Gastrocnemius medialis (tissue), 4 donors: ENCODE data around the gene OTUB1. TPM values are rescaled to one million over a fixed set of nuclear protein-coding genes. Genes with fewer than 3 reads are reported as not detected.

Experiments
- ATAC-seq, 2 donors: fragments of 150-250 bp; one replicate each; pipeline ENCODE4 v1.9.1; 2016
- DNase-seq, 2 donors: peaks; one replicate each; pipeline ENCODE4 v3.0.0-alpha.2; 2019
- H3K27ac ChIP-seq, 4 donors: fragments of 200-600 bp; sonication (generic); 1 replicate in 1 of 4; 2 replicates in 3 of 4; pipeline ENCODE4 v1.5.1; 2016 to 2018; ENCODE audit warnings: mild to moderate bottlenecking in 2 of 4, moderate library complexity in 1 of 4
- H3K27me3 ChIP-seq, 3 donors: fragments of 200-600 bp; sonication (generic) in 2 of 3; 1 replicate in 1 of 3; 2 replicates in 2 of 3; pipeline versions ENCODE4 v1.5.1 to v1.6.0; 2016 to 2019; ENCODE audit warnings: mild to moderate bottlenecking in 1 of 3, moderate library complexity in 1 of 3
- H3K36me3 ChIP-seq, 2 donors: fragments of 200-600 bp; sonication (generic) in 1 of 2; one replicate each; pipeline ENCODE4 v1.5.1; 2017 to 2018
- H3K4me1 ChIP-seq, 2 donors: fragments of 200-600 bp; sonication (generic) in 1 of 2; one replicate each; pipeline ENCODE4 v1.5.1; 2016 to 2017; ENCODE audit warnings: mild to moderate bottlenecking in 2 of 2
- H3K4me3 ChIP-seq, 4 donors: fragments of 200-600 bp; sonication (generic) in 3 of 4; 1 replicate in 1 of 4; 2 replicates in 3 of 4; pipeline ENCODE4 v1.5.1; 2016 to 2019; ENCODE audit warnings: mild to moderate bottlenecking in 2 of 4
- H3K9me3 ChIP-seq, 3 donors: fragments of 200-600 bp; sonication (generic) in 2 of 3; 1 replicate in 1 of 3; 2 replicates in 2 of 3; pipeline ENCODE4 v1.5.1; 2016 to 2019
- POLR2A ChIP-seq, 2 donors: fragments of 450-650 bp; IDR thresholded peaks; one replicate each; pipeline ENCODE4 v1.6.1; 2017; ENCODE audit warnings: antibody characterized with exemption in 2 of 2, mild to moderate bottlenecking in 2 of 2, moderate library complexity in 2 of 2
- in situ Hi-C, 4 donors: fragments of 200-750 bp; cut with MboI; loops; one replicate each; pipeline versions ENCODE4 v1.15.0 to v1.8.0; 2017; ENCODE audit warnings: low sequenced_read_pairs in 4 of 4
- intact Hi-C: fragments of 100-400 bp; cut with DNase I; formaldehyde crosslinking; loops from one replicate; pipeline ENCODE4 v1.15.1; 2023; ENCODE audit warnings: low total_unique reads
- total RNA-seq, 4 donors: library from RNA; depleted of rRNA; stranded (reverse); fragments of >200 nt; gene quantifications; one replicate each; pipeline versions ENCODE4 v1.1.0 to v1.2.3, GENCODE V29; 2016
- TF ChIP-seq, protein P1 (sequence below), 5 experiments: fragments of 450-650 bp in 3 of 5; fragments of 200-600 bp in 2 of 5; sonication (generic) in 2 of 5; IDR thresholded peaks in 4 of 5; conservative IDR thresholded peaks in 1 of 5; 1 replicate in 4 of 5; 2 replicates in 1 of 5; pipeline ENCODE4 v1.5.1; 2016 to 2019; ENCODE audit warnings: antibody characterized with exemption in 5 of 5, mild to moderate bottlenecking in 3 of 5, moderate library complexity in 3 of 5

OTUB1 gene
- total RNA-seq, 4 donors from 2014 or later: 48.0 to 70.3 (median 59.5) TPM

DNA sequence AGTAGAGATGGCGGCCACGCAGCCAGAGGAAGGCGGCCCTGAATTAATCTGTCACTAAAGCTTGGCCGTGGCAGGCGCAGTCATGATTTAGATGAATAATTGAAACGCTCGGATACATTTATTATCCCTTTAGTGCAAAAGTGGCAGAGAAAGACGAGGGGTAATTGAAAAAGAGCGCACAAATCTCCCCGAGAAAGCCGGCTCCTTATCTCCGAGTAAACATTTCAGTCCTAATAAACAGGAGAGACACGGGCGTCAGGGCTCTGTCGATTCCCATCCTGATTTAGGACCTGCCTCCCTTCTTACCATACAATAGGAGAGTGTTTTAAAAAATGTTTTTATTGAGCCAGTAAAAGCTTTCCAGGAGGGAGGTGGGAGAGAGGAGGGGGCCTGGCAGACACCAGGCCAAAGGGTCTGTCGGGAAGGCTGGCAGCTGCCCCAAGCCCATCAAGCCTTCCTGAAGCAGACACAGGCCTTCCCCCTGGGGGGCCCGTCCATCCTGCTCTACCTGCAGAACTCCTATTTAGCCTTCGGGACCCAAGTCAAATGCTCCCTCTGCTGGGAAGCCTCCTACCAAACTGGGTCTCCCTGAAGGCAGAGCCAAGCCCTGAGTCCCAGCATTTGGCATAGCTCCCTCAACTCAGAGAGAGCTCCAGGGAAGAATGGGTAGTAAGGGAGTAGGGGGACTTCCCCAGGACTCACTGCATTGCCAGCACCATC lies 22.8 kb downstream of the OTUB1 start:
- DNase-seq (no peak), ATAC-seq (no peak)
- Histone ChIP-seq H3K4me1 (peaks cover 6 to 10% of the 10 kb centered on the region in 2 donors), H3K4me3 (no peak overlapping the region), H3K9me3 (no peaks in the 10 kb centered on the region), H3K27ac (no peak overlapping the region), H3K36me3 (no peaks in the 10 kb centered on the region), H3K27me3 (no peaks in the 10 kb centered on the region)
- TF ChIP-seq POLR2A (IDR thresholded peaks at IDR 0.05): no peak
- TF ChIP-seq, protein P1, sequence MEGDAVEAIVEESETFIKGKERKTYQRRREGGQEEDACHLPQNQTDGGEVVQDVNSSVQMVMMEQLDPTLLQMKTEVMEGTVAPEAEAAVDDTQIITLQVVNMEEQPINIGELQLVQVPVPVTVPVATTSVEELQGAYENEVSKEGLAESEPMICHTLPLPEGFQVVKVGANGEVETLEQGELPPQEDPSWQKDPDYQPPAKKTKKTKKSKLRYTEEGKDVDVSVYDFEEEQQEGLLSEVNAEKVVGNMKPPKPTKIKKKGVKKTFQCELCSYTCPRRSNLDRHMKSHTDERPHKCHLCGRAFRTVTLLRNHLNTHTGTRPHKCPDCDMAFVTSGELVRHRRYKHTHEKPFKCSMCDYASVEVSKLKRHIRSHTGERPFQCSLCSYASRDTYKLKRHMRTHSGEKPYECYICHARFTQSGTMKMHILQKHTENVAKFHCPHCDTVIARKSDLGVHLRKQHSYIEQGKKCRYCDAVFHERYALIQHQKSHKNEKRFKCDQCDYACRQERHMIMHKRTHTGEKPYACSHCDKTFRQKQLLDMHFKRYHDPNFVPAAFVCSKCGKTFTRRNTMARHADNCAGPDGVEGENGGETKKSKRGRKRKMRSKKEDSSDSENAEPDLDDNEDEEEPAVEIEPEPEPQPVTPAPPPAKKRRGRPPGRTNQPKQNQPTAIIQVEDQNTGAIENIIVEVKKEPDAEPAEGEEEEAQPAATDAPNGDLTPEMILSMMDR (IDR thresholded peaks at IDR 0.05 in 4 of 5, conservative IDR thresholded peaks at IDR 0.05 in 1 of 5): no peak
- intact Hi-C loops: no loop called here
- in situ Hi-C loops: no loop called here

DNA sequence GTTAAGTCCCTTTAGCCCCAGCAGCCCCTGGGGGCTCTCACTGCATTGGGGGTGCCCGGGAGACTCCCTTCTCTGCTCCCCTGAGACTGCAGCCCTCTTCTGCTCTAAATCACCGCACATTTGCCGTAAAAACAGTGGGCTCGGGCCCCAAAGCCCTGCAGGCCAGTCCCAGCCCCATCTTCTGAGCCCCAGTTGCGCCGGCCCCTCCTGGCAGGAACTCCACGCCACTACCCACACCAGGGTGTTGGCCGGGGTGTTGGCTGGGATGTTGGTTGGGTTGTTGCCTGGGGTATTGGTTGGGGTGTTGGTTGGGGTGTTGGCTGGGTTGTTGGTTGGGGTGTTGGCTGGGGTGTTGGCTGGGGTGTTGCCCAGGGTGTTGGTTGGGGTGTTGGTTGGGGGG lies 23.5 kb downstream of the OTUB1 start:
- intact Hi-C loops (no loop called here), in situ Hi-C loops (no loop called here)
- H3K4me3 ChIP-seq: no peak overlapping the region
- ATAC-seq (no peak), DNase-seq (no peak)
- TF ChIP-seq, protein P1 (IDR thresholded peaks at IDR 0.05 in 4 of 5, conservative IDR thresholded peaks at IDR 0.05 in 1 of 5): no peak
- no peak for TF ChIP-seq POLR2A (IDR thresholded peaks at IDR 0.05)
- no peaks in the 10 kb centered on the region for H3K36me3 ChIP-seq
- no peaks in the 10 kb centered on the region for H3K9me3 ChIP-seq
- H3K4me1 ChIP-seq: peaks cover 6 to 10% of the 10 kb centered on the region in 2 donors
- H3K27me3 ChIP-seq: no peaks in the 10 kb centered on the region
- H3K27ac ChIP-seq: no peak overlapping the region

DNA sequence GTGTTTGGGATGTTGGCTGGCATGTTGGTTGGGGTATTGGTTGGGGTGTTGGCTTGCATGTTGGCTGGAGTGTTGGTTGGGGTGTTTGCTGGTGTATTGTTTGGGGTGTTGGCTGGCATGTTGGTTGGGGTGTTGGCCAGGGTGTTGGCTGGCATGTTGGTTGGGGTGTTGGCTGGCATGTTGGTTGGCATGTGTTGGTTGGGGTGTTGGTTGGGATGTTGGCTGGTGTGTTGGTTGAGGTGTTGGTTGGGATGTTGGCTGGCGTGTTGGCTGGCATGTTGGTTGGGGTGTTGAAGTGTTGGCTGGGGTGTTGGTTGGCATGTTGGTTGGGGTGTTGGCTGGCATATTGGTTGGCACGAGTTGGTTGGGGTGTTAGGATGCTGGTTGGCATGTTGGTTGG lies 24.5 kb downstream of the OTUB1 start:
- TF ChIP-seq POLR2A (IDR thresholded peaks at IDR 0.05): no peak
- TF ChIP-seq, protein P1 (IDR thresholded peaks at IDR 0.05 in 4 of 5, conservative IDR thresholded peaks at IDR 0.05 in 1 of 5): no peak
- in situ Hi-C loops: no loop called here
- H3K4me1 ChIP-seq: peaks cover 6 to 10% of the 10 kb centered on the region in 2 donors

DNA sequence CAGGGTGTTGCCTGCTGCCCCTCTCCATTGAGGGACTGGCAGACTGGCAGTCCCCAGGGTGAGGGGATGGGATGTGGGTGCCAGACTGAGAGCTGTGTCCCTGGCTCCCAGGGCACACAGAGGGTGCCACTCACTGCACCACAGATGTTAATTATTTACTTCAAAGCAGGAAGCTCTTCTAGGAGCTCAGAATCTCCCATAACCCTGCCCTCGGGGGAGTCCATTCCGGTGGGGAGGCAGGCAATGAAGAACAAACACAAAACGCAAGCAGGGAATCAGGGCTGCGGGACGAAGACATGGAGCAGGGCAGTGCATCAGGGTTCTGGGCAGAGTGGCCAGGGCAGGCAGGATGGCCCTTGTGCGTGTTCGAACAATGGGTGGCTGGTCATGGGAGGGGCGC lies 25.1 kb downstream of the OTUB1 start:
- Histone ChIP-seq H3K4me1 (peaks cover 6 to 10% of the 10 kb centered on the region in 2 donors), H3K27ac (no peak overlapping the region), H3K27me3 (no peaks in the 10 kb centered on the region), H3K36me3 (no peaks in the 10 kb centered on the region), H3K9me3 (no peaks in the 10 kb centered on the region), H3K4me3 (no peak overlapping the region)
- TF ChIP-seq, protein P1 (IDR thresholded peaks at IDR 0.05 in 4 of 5, conservative IDR thresholded peaks at IDR 0.05 in 1 of 5): no peak
- TF ChIP-seq POLR2A (IDR thresholded peaks at IDR 0.05): no peak
- ATAC-seq (no peak), DNase-seq (no peak)
- intact Hi-C loops (no loop called here), in situ Hi-C loops (no loop called here)

More for the DNA sequence above, 24.5 kb downstream of the OTUB1 start:
- intact Hi-C loops: no loop called here
- H3K27me3 ChIP-seq: no peaks in the 10 kb centered on the region
- DNase-seq (no peak), ATAC-seq (no peak)
- H3K9me3 ChIP-seq: no peaks in the 10 kb centered on the region
- no peak overlapping the region for H3K27ac ChIP-seq
- H3K36me3 ChIP-seq: no peaks in the 10 kb centered on the region
- no peak overlapping the region for H3K4me3 ChIP-seq
